Posterior cingulate gyrus (tissue), 11 donors: ENCODE results near the gene RGS19.

Experiments used
- DNase-seq, 10 donors: peaks; one replicate each; pipeline versions ENCODE4 v3.0.0 to v3.0.0-alpha.2; 2020 to 2021; ENCODE audit warnings: mixed read lengths in 3 of 10
- intact Hi-C: fragments of 100-400 bp; cut with DNase I; formaldehyde crosslinking; loops from one replicate; pipeline ENCODE4 v1.15.1; 2023

RGS19 gene

GRCh38 chr20:64052987-64053840 is 26.1 kb downstream of the RGS19 start:
- intact Hi-C loops = no loop called here
- DNase-seq = no peak

DNA sequence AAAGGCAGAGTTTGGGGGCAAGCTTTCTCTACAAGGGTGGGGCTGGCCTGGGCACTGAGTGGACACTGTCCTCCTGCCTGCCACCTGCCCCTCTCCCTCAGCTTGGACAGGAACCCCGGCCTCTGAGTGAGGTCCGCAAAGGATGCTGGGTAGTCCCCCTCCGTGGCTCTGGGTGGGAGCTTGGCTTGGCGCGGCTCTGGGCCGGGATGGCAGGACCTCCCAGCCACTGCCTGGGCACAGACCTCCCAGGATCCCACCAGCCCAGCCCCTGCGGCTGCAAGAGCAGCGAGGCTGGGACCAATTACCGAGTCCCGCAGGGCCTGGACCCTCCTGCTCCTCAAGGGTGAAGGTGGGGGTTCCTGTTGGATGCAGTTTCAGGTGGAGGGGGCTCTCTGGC is 27.0 kb downstream of the RGS19 start:
- intact Hi-C loops = no loop called here
- DNase-seq = no peak

- DNase-seq = no peak
- intact Hi-C loops = no loop called here
These were observed 27.6 kb downstream of the RGS19 start for GRCh38 chr20:64051561-64052325.

DNA sequence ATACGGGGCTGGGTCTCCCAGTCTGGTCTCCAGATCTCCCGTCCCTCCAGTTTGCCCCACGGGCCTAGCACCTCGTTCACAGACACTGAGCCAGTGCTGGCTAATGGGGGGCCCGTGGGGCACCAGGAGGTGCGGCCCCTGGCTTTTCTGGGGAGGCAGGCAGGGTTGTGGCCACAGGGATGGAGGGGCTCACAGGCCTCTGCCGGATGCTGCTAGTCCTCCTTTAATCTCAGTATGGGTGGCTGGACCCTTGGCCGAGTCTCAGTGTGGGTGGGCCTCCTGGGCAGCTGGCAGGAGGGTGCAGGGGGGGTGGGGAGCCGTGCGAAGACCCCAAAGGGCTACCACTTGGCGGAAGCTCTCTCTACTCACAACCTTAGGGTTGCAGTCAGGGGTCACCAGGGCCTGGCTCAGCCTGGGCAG is 28.3 kb downstream of the RGS19 start:
- intact Hi-C loops = no loop called here
- no peak for DNase-seq

- intact Hi-C loops = no loop called here
- no peak for DNase-seq
These were observed 28.9 kb downstream of the RGS19 start for GRCh38 chr20:64050261-64051032.

- intact Hi-C loops = no loop called here
- no peak for DNase-seq
These were observed 29.4 kb downstream of the RGS19 start for GRCh38 chr20:64049878-64050260.

GRCh38 chr20:64049060-64049877 is 30.0 kb downstream of the RGS19 start, which contains the start of gene SOX18:
TSS of gene SOX18 (minus strand) at chr20:64049639. CDS start at chr20:64049516, 123 bp downstream.
- intact Hi-C loops = no loop called here
- no peak for DNase-seq

DNA sequence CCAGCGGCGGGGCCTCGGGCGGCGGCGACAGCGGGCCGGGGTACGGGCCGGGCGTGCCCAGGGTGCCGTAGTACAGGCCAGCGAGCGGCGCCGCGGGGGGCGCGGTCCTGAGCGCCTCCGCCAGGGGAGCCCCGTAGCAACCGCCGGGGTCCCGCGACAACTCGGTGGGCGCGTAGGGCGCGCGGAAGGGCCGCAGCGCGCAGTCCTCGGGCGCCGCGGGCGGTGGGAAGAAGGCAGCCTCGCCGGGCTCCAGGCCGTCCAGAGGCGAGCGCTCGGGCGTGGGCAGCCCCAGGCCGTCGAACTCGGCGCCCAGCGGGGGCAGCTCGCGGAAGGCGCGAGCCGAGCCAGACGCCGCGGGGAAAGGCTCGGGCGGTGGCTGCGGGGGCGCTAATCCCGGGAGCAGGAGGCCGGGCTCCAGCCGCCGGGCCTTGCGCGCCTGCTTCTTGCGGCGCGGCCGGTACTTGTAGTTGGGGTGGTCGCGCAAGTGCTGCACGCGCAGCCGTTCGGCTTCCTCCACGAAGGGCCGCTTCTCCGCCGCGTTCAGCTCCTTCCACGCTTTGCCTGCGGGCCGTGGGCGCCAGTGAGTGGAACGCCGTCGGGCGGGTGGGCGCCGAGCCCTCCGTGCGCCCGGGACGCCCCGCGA is 30.8 kb downstream of the RGS19 start:
- intact Hi-C loops = no loop called here
- no peak for DNase-seq

- intact Hi-C loops = no loop called here
- no peak for DNase-seq
These were observed 31.3 kb downstream of the RGS19 start for GRCh38 chr20:64047968-64048401.

- intact Hi-C loops = no loop called here
- DNase-seq = no peak
These were observed 32.3 kb downstream of the RGS19 start for GRCh38 chr20:64047046-64047389.

GRCh38 chr20:64045346-64046011 is 33.8 kb downstream of the RGS19 start:
- intact Hi-C loops = no loop called here
- DNase-seq = no peak

DNA sequence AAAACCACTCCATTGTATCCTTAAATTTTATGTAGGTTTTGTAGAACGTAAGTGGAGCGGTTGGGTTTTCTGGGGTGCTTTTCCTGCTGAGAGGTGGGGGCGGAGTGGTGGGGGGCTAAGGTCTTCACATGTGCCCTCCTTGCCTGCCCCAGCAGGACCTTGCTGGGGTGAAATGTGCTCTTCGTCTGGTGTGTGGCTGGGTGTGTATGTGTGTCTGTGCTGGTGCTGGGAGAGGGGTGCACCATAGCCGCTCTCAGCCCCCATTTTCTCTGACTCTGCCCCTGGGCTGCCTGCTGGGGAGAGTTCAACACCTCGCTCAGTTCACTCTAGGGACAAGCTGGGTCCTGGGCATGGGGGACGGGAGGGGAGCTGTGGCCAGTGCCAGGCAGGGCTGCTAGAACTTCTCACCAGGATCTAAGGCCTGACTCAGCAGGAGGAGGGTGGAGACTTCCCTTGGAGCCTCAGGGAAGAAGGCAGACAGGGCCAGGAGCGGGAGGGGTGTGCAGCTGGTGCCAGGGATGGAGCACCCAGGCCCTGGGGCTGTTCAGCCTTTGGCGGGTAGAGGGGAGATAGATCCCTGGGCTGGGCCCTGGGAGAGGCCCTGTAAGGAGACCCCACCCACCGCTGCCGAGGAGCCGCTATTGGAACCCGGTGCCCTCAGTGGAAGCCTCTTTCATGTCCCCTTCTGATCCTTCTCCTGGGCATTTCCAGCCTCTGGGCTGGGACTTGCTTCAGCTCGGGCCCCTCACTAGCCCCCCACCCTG is 34.7 kb downstream of the RGS19 start:
- no peak for DNase-seq
- intact Hi-C loops = no loop called here

DNA sequence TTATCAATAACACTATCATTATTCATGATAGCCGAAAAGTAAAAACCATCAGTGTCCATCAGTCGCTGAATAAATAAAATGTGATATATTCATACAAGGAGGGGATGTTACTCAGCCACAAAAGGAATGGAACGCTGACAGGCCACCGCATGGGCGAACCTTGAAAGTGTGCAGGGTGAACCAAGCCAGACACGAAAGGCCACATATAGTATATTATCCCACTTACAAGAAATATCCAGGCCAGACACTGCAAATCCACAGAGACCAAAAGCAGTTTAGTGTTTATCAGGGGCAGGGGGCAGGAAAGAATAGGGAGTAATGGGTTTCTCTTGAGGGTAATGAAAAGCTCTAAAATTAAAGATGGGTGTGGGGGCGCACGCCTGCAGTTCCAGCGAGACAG is 35.5 kb downstream of the RGS19 start:
- intact Hi-C loops = no loop called here
- no peak for DNase-seq

- intact Hi-C loops = no loop called here
- DNase-seq = no peak
These were observed 37.1 kb downstream of the RGS19 start for GRCh38 chr20:64042054-64042781.

DNA sequence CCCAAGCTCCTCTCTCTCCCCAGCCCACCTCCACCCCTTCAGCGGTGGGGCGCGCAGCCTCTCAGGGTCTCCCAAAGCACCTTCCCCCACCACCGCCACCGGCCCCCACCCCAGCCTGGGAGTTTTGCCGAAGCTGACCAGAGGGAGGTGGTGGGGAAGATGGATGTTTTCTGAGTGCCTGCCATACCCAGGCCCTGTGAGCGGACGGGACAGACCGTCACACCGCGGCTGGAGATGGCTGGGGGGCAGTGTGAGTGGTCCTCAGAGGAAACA is 37.6 kb downstream of the RGS19 start:
- no peak for DNase-seq
- intact Hi-C loops = no loop called here

GRCh38 chr20:64041040-64041780 is 38.1 kb downstream of the RGS19 start:
- intact Hi-C loops = no loop called here
- DNase-seq = no peak
